ENCODE results near the gene TTC3.

DNA sequence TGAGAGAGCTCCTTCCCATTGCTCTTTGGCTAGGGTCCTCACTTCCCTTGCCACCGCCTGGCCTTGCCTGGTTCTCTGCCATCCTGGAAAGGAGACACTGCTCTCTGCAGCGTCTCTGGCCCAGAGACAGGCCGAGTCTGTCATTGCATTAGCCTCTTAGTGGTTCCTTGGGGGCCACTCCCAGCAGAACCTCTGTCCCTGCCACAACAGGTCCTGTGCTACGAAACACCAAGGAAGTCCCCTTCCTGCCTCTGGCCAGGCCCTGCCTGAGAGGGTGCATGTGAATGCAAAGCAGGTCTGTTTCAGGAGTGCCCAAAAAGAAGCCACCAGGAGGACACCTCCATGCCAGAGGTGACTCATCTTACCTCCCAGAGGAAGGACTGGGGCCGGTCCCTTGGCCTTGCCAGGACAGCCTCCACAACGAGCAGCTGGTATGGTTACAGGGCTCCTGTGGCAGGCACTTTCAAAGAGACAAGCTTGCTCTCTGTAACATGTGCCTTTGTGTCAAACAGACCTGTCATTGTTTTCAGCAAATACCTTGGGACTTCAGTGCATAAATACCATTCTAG is 134.5 kb downstream of the TTC3 start:
- TF ChIP-seq MYC (CRISPR knock-in tag; IDR thresholded peaks at IDR 0.05; ENCODE audit: borderline replicate concordance): no peak
- no peak for TF ChIP-seq AKAP8 (CRISPR knock-in tag; IDR thresholded peaks at IDR 0.05)
- TF ChIP-seq, protein P1, sequence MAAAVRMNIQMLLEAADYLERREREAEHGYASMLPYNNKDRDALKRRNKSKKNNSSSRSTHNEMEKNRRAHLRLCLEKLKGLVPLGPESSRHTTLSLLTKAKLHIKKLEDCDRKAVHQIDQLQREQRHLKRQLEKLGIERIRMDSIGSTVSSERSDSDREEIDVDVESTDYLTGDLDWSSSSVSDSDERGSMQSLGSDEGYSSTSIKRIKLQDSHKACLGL (CRISPR knock-in tag; IDR thresholded peaks at IDR 0.05): peak; percentile 48; the same call in 1 of the 2 replicates
- no peak for TF ChIP-seq BCL6 (CRISPR knock-in tag; IDR thresholded peaks at IDR 0.05)
- no peak for TF ChIP-seq TOE1 (CRISPR knock-in tag; IDR thresholded peaks at IDR 0.05)

Measured in HepG2 (cell line).